HG03066 (cell line): Measurements from ENCODE around the gene LIMK2.
"Not testable (repeated sequence)": the region's sequence is repeated elsewhere in the genome, so short reads cannot be mapped to it uniquely, and the experiment has no call there.

ENCODE experiments used
- ATAC-seq: cut with Tn5 transposase; IDR thresholded peaks from one replicate; pipeline ENCODE4 v1.9.1; 2021; ENCODE audit warnings: low read depth; ENCODE audit not compliant: unreplicated experiment

Gene LIMK2

GRCh38 chr22:31241936-31242335 lies 29.8 kb downstream of the LIMK2 start:
- ATAC-seq: no peak

- ATAC-seq: no peak
Measured at GRCh38 chr22:31243339-31244045, 31.4 kb downstream of the LIMK2 start.

GRCh38 chr22:31244046-31244942 lies 32.2 kb downstream of the LIMK2 start:
- ATAC-seq: no peak

GRCh38 chr22:31244943-31245451 lies 32.9 kb downstream of the LIMK2 start:
- ATAC-seq: no peak

- not testable (repeated sequence) for ATAC-seq
Measured at GRCh38 chr22:31245998-31246397, 33.9 kb downstream of the LIMK2 start.

GRCh38 chr22:31246687-31247086 lies 34.6 kb downstream of the LIMK2 start:
- ATAC-seq: no peak

GRCh38 chr22:31247726-31248125 lies 35.6 kb downstream of the LIMK2 start:
- ATAC-seq: no peak

- ATAC-seq: no peak
Measured at GRCh38 chr22:31248138-31248745, 36.1 kb downstream of the LIMK2 start.

GRCh38 chr22:31248965-31249958 lies 37.2 kb downstream of the LIMK2 start:
- no peak for ATAC-seq

GRCh38 chr22:31250740-31251600 lies 38.9 kb downstream of the LIMK2 start:
- no peak for ATAC-seq

- ATAC-seq: no peak
Measured at GRCh38 chr22:31253949-31254348, 41.9 kb downstream of the LIMK2 start.

GRCh38 chr22:31259798-31260473 lies 47.8 kb downstream of the LIMK2 start:
- no peak for ATAC-seq

GRCh38 chr22:31260474-31260856 lies 48.4 kb downstream of the LIMK2 start:
- no peak for ATAC-seq

- ATAC-seq: no peak
Measured at GRCh38 chr22:31262312-31263133, 50.4 kb downstream of the LIMK2 start.

GRCh38 chr22:31263896-31264640 lies 52.0 kb downstream of the LIMK2 start:
- ATAC-seq: no peak

GRCh38 chr22:31268281-31268680 lies 56.2 kb downstream of the LIMK2 start:
- no peak for ATAC-seq
